Ishikawa (cell line): ENCODE data around the gene SLC36A3.

Experiments
- CEBPB ChIP-seq: IDR thresholded peaks from 2 replicates; pipeline ENCODE4 v1.6.1; 2012
- CREB1 ChIP-seq: IDR thresholded peaks from 2 replicates; pipeline ENCODE4 v1.6.1; 2012; ENCODE audit warnings: low read depth
- EGR1 ChIP-seq: IDR thresholded peaks from 2 replicates; pipeline ENCODE4 v1.6.1; 2012
- EP300 ChIP-seq: IDR thresholded peaks from 2 replicates; pipeline ENCODE4 v1.6.1; 2012; ENCODE audit warnings: borderline replicate concordance
- FOXM1 ChIP-seq: IDR thresholded peaks from 2 replicates; pipeline ENCODE4 v1.6.1; 2012; ENCODE audit warnings: low read depth, borderline replicate concordance
- MAX ChIP-seq: IDR thresholded peaks from 2 replicates; pipeline ENCODE4 v1.6.1; 2012
- NFIC ChIP-seq: IDR thresholded peaks from 2 replicates; pipeline ENCODE4 v1.6.1; 2012
- RAD21 ChIP-seq: IDR thresholded peaks from 2 replicates; pipeline ENCODE4 v1.6.1; 2012; ENCODE audit warnings: low read depth
- REST ChIP-seq: IDR thresholded peaks from 2 replicates; pipeline ENCODE4 v1.6.1; 2012; ENCODE audit warnings: low read depth, mild to moderate bottlenecking
- TAF1 ChIP-seq: IDR thresholded peaks from 2 replicates; pipeline ENCODE4 v1.6.1; 2012; ENCODE audit warnings: low read depth, mild to moderate bottlenecking
- TCF12 ChIP-seq: IDR thresholded peaks from 2 replicates; pipeline ENCODE4 v1.6.1; 2012; ENCODE audit warnings: low read depth
- TEAD4 ChIP-seq: IDR thresholded peaks from 2 replicates; pipeline ENCODE4 v1.6.1; 2012
- USF1 ChIP-seq: IDR thresholded peaks from 2 replicates; pipeline ENCODE4 v1.6.1; 2012
- YY1 ChIP-seq: IDR thresholded peaks from 2 replicates; pipeline ENCODE4 v1.6.1; 2012; ENCODE audit warnings: low read depth
- ZBTB7A ChIP-seq: IDR thresholded peaks from 2 replicates; pipeline ENCODE4 v1.6.1; 2012; ENCODE audit warnings: low read depth

The SLC36A3 gene

GRCh38 chr5:151252762-151253604, 50.6 kb downstream of the SLC36A3 start, which contains the start of gene GM2A:
GM2A (plus strand) TSS chr5:151253185; CDS start chr5:151253217, 32 bp downstream.
- peak; percentile 65 for TF ChIP-seq USF1
- TF ChIP-seq TAF1, result peak; percentile 11; the same call in 1 of the 2 replicates
- no peak for TF ChIP-seq TCF12
- peak; percentile 46 for TF ChIP-seq MAX
- TF ChIP-seq REST, result no peak
- no peak for TF ChIP-seq TEAD4
- peak; percentile 85 for TF ChIP-seq EGR1
- TF ChIP-seq EP300, result no peak
- TF ChIP-seq YY1, result no peak
- peak; percentile 76 for TF ChIP-seq CEBPB
- TF ChIP-seq FOXM1, result no peak
- TF ChIP-seq NFIC, result no peak
- TF ChIP-seq RAD21, result no peak
- no peak for TF ChIP-seq CREB1
- TF ChIP-seq ZBTB7A, result peak; percentile 57; the same call in 1 of the 2 replicates

GRCh38 chr5:151251621-151252020, 51.9 kb downstream of the SLC36A3 start:
- TF ChIP-seq TCF12, result no peak
- TF ChIP-seq EGR1, result no peak
- TF ChIP-seq EP300, result no peak
- no peak for TF ChIP-seq NFIC
- TF ChIP-seq RAD21, result no peak
- TF ChIP-seq CEBPB, result no peak
- no peak for TF ChIP-seq FOXM1
- TF ChIP-seq ZBTB7A, result no peak
- TF ChIP-seq TEAD4, result no peak
- no peak for TF ChIP-seq USF1
- no peak for TF ChIP-seq YY1
- TF ChIP-seq MAX, result no peak
- TF ChIP-seq CREB1, result no peak
- TF ChIP-seq REST, result no peak
- no peak for TF ChIP-seq TAF1

GRCh38 chr5:151251001-151251551, 52.5 kb downstream of the SLC36A3 start:
- TF ChIP-seq REST, result no peak
- TF ChIP-seq MAX, result no peak
- TF ChIP-seq ZBTB7A, result no peak
- TF ChIP-seq YY1, result no peak
- no peak for TF ChIP-seq EGR1
- TF ChIP-seq TEAD4, result no peak
- no peak for TF ChIP-seq USF1
- no peak for TF ChIP-seq FOXM1
- TF ChIP-seq CREB1, result no peak
- TF ChIP-seq RAD21, result no peak
- no peak for TF ChIP-seq EP300
